ENCODE results near the gene FGD4. TPM values are rescaled to one million over a fixed set of nuclear protein-coding genes. Genes with fewer than 3 reads are reported as not detected.

The FGD4 gene
- total RNA-seq, 3 donors from 2014 or later: 0.16 to 0.33 (median 0.22) TPM

- Mint-ChIP-seq H3K27me3 (ENCODE audit: low read depth) (peaks cover 34% of the 10 kb centered on the region), H3K9me3 (no peaks in the 10 kb centered on the region), H3K4me1 (ENCODE audit: low read depth) (peaks cover 7% of the 10 kb centered on the region), H3K4me3 (no peak overlapping the region), H3K36me3 (ENCODE audit: insufficient read depth) (no peaks in the 10 kb centered on the region)
- no peak for DNase-seq
- ATAC-seq: no peak
Observed at GRCh38 chr12:32395026-32395425, 4.3 kb upstream of the FGD4 start.

GRCh38 chr12:32397696-32398095 is 1.7 kb upstream of the FGD4 start:
- Mint-ChIP-seq H3K9me3 (no peaks in the 10 kb centered on the region), H3K36me3 (ENCODE audit: insufficient read depth) (no peaks in the 10 kb centered on the region), H3K27me3 (ENCODE audit: low read depth) (peaks cover 44% of the 10 kb centered on the region), H3K4me3 (no peak overlapping the region), H3K4me1 (ENCODE audit: low read depth) (peaks cover 11% of the 10 kb centered on the region)
- no peak for ATAC-seq
- DNase-seq: no peak

DNA sequence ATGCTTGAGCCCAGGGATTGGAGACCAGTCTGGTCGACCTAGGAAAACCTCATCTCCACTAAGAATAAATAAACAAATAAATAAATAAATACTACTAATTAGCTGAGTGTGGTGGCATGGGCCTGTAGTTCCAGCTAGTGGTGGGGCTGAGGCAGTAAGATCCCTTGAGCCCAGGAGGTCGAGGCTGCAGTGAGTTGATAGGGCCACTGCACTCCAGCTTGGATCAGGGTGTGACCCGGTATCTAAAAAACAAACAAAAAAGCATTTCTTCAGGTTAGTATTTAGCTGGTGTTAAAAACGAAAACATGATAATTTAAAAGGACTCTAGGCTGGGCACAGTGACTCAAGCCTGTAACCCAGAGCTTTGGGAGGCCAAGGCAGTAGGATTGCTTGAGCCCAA is 1.2 kb upstream of the FGD4 start:
- Mint-ChIP-seq H3K9me3 (no peaks in the 10 kb centered on the region), H3K4me3 (no peak overlapping the region), H3K27me3 (ENCODE audit: low read depth) (peaks cover 44% of the 10 kb centered on the region), H3K36me3 (ENCODE audit: insufficient read depth) (no peaks in the 10 kb centered on the region), H3K4me1 (ENCODE audit: low read depth) (peaks cover 11% of the 10 kb centered on the region)
- no peak for ATAC-seq
- no peak for DNase-seq

DNA sequence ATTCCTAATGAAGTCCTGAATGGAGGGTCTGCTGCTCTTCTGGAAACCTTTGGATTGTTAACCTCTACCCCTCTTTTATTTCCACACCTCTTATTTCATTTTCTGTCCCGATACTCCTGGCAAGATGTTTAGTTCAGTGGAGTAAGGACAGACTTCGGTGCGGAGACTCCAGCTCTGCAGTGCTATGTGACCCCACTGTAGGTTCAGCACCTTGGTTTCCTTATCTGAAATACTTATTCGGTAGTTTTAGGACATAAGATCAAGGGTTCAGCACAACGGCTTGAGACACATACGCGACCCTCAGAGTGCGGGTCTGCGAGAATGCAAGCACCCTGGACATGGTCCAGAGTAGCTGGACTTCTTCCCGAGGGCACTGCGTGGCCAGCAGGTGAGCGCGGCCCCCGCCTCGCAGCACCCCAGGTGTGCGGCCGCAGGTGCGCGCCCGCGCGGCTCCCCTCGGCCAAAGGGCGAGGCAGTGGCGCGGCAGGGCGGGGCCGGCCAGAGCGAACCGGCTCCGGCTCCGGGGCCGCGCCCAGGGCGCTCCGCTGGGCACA is 465 bp upstream of the FGD4 start:
- Mint-ChIP-seq H3K9me3 (no peaks in the 10 kb centered on the region), H3K4me1 (ENCODE audit: low read depth) (peaks cover 11% of the 10 kb centered on the region), H3K36me3 (ENCODE audit: insufficient read depth) (no peaks in the 10 kb centered on the region), H3K4me3 (peak overlapping the region; percentile 67), H3K27me3 (ENCODE audit: low read depth) (peaks cover 48% of the 10 kb centered on the region)
- DNase-seq: no peak
- ATAC-seq: no peak

DNA sequence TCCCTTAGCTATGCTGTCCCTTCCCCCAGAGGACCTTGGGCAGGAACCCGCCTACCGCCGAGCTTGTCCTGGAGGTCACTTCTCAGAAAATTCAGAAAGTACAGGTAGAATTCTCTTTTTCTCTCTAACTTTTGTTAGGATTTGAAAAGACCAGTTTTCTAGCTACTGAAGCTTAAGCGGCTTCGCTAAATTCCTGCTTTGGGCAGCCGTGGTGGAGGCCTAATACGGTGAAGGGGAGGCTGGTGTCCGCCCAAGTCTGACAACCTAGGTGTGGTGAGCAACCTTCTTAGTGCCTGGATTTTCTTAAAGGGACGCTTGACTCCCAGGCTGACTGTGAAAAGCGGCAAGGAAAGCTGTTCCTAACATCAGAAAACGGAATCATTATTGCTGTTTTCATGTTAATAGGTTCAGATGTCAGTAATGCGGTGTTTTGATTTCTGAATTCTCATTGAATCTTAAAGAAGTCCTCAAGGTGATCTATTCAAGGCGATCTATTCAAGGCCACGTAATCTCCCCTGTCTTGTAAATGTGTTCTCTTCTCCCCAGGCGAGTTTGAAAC is 835 bp downstream of the FGD4 start:
- no peak for ATAC-seq
- Mint-ChIP-seq H3K9me3 (no peaks in the 10 kb centered on the region), H3K4me3 (peak overlapping the region; percentile 66)

DNA sequence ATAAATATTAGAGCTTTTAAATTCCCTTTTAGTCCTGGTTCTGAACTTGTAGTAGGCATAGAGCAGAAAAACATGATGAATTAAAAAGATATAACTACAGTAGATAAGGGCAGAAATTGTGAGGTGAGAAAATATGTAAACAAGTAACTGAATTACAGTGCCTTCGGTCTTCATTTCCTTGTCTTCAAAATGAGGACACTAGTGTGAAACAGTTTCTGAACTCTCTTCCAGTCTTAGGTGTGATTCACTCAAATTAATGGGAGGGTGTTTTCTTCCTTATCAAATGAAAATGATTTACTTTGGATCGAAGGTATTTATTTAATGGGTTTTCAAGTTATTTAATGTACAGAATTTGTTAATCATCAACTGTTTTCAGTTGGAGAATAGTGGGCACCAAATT is 1.5 kb downstream of the FGD4 start:
- no peak for DNase-seq
- H3K27me3 Mint-ChIP-seq (ENCODE audit: low read depth): peaks cover 52% of the 10 kb centered on the region
- H3K9me3 Mint-ChIP-seq: no peaks in the 10 kb centered on the region
- H3K36me3 Mint-ChIP-seq (ENCODE audit: insufficient read depth): no peaks in the 10 kb centered on the region
- no peak overlapping the region for H3K4me3 Mint-ChIP-seq
- peaks cover 11% of the 10 kb centered on the region for H3K4me1 Mint-ChIP-seq (ENCODE audit: low read depth)
- no peak for ATAC-seq

More for the DNA sequence above, 835 bp downstream of the FGD4 start:
- H3K27me3 Mint-ChIP-seq (ENCODE audit: low read depth): peaks cover 51% of the 10 kb centered on the region
- no peak for DNase-seq
- H3K4me1 Mint-ChIP-seq (ENCODE audit: low read depth): peaks cover 11% of the 10 kb centered on the region
- no peaks in the 10 kb centered on the region for H3K36me3 Mint-ChIP-seq (ENCODE audit: insufficient read depth)

DNA sequence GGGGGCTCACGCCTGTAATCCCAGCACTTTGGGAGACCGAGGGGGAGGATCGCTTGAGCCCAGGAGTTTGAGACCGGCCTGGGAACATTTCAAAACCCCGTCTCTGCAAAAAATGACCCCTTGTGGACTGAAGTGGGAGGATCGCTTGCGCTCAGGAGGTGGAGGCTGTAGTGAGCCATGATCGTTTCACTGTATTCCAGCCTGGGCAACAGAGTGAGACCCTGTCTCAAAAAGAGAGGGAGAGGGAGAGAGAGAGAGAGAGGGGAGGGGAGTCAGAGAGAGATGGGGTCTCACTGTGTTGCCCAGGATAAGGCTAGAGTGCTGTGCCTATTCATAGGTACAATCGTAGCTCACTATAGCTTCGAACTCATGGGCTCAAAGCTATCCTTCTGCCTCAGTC is 2.8 kb downstream of the FGD4 start:
- Mint-ChIP-seq H3K27me3 (ENCODE audit: low read depth) (peaks cover 48% of the 10 kb centered on the region), H3K4me3 (no peak overlapping the region), H3K9me3 (no peaks in the 10 kb centered on the region), H3K4me1 (ENCODE audit: low read depth) (peaks cover 11% of the 10 kb centered on the region), H3K36me3 (ENCODE audit: insufficient read depth) (no peaks in the 10 kb centered on the region)
- DNase-seq (no peak), ATAC-seq (no peak)

- DNase-seq (no peak), ATAC-seq (no peak)
- H3K4me3 Mint-ChIP-seq: no peak overlapping the region
- no peaks in the 10 kb centered on the region for H3K36me3 Mint-ChIP-seq (ENCODE audit: insufficient read depth)
- no peaks in the 10 kb centered on the region for H3K9me3 Mint-ChIP-seq
- H3K27me3 Mint-ChIP-seq (ENCODE audit: low read depth): peaks cover 49% of the 10 kb centered on the region
- peaks cover 11% of the 10 kb centered on the region for H3K4me1 Mint-ChIP-seq (ENCODE audit: low read depth)
Observed at GRCh38 chr12:32402946-32403345, 3.6 kb downstream of the FGD4 start.

GRCh38 chr12:32407795-32408194 is 8.4 kb downstream of the FGD4 start:
- DNase-seq: no peak
- no peak for ATAC-seq
- Mint-ChIP-seq H3K36me3 (ENCODE audit: insufficient read depth) (no peaks in the 10 kb centered on the region), H3K4me3 (no peak overlapping the region), H3K27me3 (ENCODE audit: low read depth) (peaks cover 34% of the 10 kb centered on the region), H3K9me3 (no peaks in the 10 kb centered on the region), H3K4me1 (ENCODE audit: low read depth) (no peaks in the 10 kb centered on the region)

DNA sequence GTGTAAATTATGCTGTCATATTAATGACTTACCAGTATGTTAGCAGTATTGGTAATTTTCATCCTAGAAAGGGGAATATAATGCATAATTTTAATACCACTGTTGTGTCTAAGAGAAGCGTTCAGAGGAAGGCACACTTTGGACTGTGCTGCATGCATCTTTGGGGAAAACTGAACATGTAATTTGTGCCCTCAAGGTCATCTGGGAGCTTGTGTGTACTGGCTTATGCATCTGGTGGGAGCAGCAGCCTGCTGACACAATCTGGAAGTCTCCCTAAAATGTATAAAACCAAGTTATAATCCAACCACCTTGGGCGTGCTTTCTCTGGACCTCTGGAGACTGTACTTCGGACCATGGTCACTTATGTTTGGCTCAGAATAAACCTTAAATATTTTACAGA is 14.1 kb downstream of the FGD4 start:
- no peaks in the 10 kb centered on the region for H3K9me3 Mint-ChIP-seq
- no peaks in the 10 kb centered on the region for H3K4me1 Mint-ChIP-seq (ENCODE audit: low read depth)
- H3K36me3 Mint-ChIP-seq (ENCODE audit: insufficient read depth): no peaks in the 10 kb centered on the region
- H3K27me3 Mint-ChIP-seq (ENCODE audit: low read depth): peaks cover 17% of the 10 kb centered on the region
- DNase-seq: no peak
- ATAC-seq: no peak
- H3K4me3 Mint-ChIP-seq: no peak overlapping the region

DNA sequence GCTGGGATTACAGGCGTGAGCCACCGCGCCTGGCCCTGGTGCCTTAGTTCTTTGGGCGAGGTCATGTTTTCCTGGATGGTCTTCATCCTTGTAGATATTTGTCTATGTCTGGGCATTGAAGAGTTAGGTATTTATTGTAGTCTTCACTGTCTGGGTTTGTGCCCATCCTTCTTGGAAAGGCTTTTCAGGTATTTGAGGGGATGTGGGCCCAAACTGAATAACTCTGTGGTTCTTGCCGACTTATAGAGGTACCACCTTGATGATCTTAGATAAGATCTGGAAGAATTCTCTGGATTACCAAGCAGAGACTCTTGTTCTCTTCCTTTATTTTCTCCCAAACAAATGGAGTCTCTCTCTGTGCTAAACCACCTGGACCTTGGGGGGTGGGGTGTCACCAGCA is 18.9 kb downstream of the FGD4 start:
- H3K9me3 Mint-ChIP-seq: no peaks in the 10 kb centered on the region
- H3K36me3 Mint-ChIP-seq (ENCODE audit: insufficient read depth): no peaks in the 10 kb centered on the region
- H3K27me3 Mint-ChIP-seq (ENCODE audit: low read depth): peaks cover 8% of the 10 kb centered on the region
- ATAC-seq: no peak
- no peak overlapping the region for H3K4me3 Mint-ChIP-seq
- DNase-seq: no peak
- H3K4me1 Mint-ChIP-seq (ENCODE audit: low read depth): no peaks in the 10 kb centered on the region

DNA sequence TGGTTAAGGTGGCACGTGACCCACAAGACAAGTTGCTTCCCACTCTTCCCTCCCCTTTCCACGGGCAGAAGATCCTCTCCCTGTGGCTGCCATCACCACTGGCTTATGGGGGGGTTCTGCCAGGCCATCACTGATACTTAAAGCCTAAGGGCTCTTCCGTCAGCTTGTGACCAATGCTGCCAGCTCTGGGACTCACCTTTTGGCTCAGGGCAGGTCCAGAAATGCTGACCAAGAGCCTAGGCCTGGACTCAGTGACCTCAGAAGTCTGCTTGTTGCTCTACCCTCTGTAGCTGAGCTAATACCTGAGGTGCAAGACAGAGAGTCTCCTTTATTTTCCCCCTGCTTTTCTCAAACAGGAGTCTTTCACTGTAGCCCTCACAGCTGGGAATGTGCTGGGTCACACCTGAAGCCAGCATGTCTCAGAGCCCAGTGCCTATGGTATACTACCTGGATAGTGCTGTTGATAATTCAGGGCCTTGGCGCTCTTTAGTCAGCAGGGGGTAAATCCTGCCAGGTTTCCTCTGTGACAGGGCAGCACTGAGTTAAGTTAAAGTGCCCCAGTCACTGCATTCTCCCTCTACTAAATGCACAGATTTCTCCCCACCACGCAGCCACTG is 19.7 kb downstream of the FGD4 start:
- Mint-ChIP-seq H3K27me3 (ENCODE audit: low read depth) (peaks cover 8% of the 10 kb centered on the region), H3K4me3 (no peak overlapping the region), H3K9me3 (no peaks in the 10 kb centered on the region), H3K36me3 (ENCODE audit: insufficient read depth) (no peaks in the 10 kb centered on the region), H3K4me1 (ENCODE audit: low read depth) (no peaks in the 10 kb centered on the region)
- ATAC-seq (no peak), DNase-seq (no peak)

- DNase-seq (no peak), ATAC-seq (no peak)
- Mint-ChIP-seq H3K9me3 (no peaks in the 10 kb centered on the region), H3K27me3 (ENCODE audit: low read depth) (peaks cover 8% of the 10 kb centered on the region), H3K36me3 (ENCODE audit: insufficient read depth) (no peaks in the 10 kb centered on the region), H3K4me1 (ENCODE audit: low read depth) (no peaks in the 10 kb centered on the region), H3K4me3 (no peak overlapping the region)
Observed at GRCh38 chr12:32419520-32419960, 20.2 kb downstream of the FGD4 start.

GRCh38 chr12:32420356-32420755 is 21.0 kb downstream of the FGD4 start:
- ATAC-seq: no peak
- H3K27me3 Mint-ChIP-seq (ENCODE audit: low read depth): peaks cover 8% of the 10 kb centered on the region
- H3K4me1 Mint-ChIP-seq (ENCODE audit: low read depth): no peaks in the 10 kb centered on the region
- no peaks in the 10 kb centered on the region for H3K36me3 Mint-ChIP-seq (ENCODE audit: insufficient read depth)
- no peak for DNase-seq
- H3K4me3 Mint-ChIP-seq: no peak overlapping the region
- H3K9me3 Mint-ChIP-seq: no peaks in the 10 kb centered on the region

DNA sequence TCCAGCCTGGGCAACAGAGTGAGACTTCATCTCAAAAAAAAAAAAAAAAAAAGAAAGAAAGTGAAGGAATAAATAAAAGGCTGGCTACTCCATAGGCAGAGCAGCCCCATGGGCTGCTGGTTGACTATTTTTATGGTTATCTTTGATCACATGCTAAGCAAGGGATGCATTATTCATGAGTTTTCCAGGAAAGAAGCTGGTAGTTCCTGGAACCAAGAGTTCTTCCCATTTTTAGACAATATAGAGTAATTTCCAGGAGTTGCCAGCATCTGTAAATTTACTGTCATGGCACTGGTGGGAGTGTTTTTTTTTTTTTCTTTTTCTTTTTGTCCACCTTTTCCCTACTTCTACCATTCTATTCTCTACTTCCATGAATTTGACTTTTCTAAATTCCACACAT is 24.2 kb downstream of the FGD4 start:
- H3K9me3 Mint-ChIP-seq: peaks cover 14% of the 10 kb centered on the region
- peaks cover 19% of the 10 kb centered on the region for H3K27me3 Mint-ChIP-seq (ENCODE audit: low read depth)
- no peaks in the 10 kb centered on the region for H3K36me3 Mint-ChIP-seq (ENCODE audit: insufficient read depth)
- H3K4me1 Mint-ChIP-seq (ENCODE audit: low read depth): no peaks in the 10 kb centered on the region
- ATAC-seq (no peak), DNase-seq (no peak)
- no peak overlapping the region for H3K4me3 Mint-ChIP-seq
